MM.1S (cell line): ENCODE data around the gene ERICH4.

Source experiments
- DNase-seq: peaks from one replicate; pipeline ENCODE4 v3.0.0-alpha.2; 2015
- H2AFZ ChIP-seq: fragments of 300-600 bp; sonication (generic); 2 replicates; pipeline ENCODE4 v1.6.0; 2016; ENCODE audit warnings: antibody characterized with exemption, low read length
- H3F3A ChIP-seq: fragments of 300-600 bp; sonication (generic); 2 replicates; pipeline ENCODE4 v1.6.1; 2016; ENCODE audit warnings: mild to moderate bottlenecking, antibody characterized with exemption, low read length, moderate library complexity, mixed read lengths; ENCODE audit not compliant: insufficient read depth
- H3K27ac ChIP-seq: fragments of 300-600 bp; sonication (generic); 2 replicates; pipeline ENCODE4 v1.5.1; 2016; ENCODE audit warnings: mild to moderate bottlenecking, low read length
- H3K27me3 ChIP-seq: fragments of 300-600 bp; sonication (generic); replicated peaks from 2 replicates; pipeline ENCODE4 v1.6.0; 2016; ENCODE audit warnings: low read length; ENCODE audit not compliant: insufficient read depth
- H3K36me3 ChIP-seq: fragments of 300-600 bp; sonication (generic); replicated peaks from 2 replicates; pipeline ENCODE4 v1.6.1; 2016; ENCODE audit warnings: mild to moderate bottlenecking, low read length, mixed read lengths; ENCODE audit not compliant: insufficient read depth
- H3K4me1 ChIP-seq: fragments of 300-600 bp; sonication (generic); 2 replicates; pipeline ENCODE4 v1.6.1; 2016; ENCODE audit warnings: low read length, mixed read lengths
- H3K4me2 ChIP-seq: fragments of 300-600 bp; sonication (generic); 2 replicates; pipeline ENCODE4 v1.6.0; 2016; ENCODE audit warnings: low read depth, low read length
- H3K4me3 ChIP-seq: fragments of 300-600 bp; sonication (generic); 2 replicates; pipeline ENCODE4 v1.5.1; 2016; ENCODE audit warnings: low read length, mixed read lengths
- H3K79me2 ChIP-seq: fragments of 300-600 bp; sonication (generic); 2 replicates; pipeline ENCODE4 v1.6.1; 2016; ENCODE audit warnings: mixed run types, low read length, mixed read lengths
- H3K9ac ChIP-seq: fragments of 300-600 bp; sonication (generic); 2 replicates; pipeline ENCODE4 v1.6.1; 2016; ENCODE audit warnings: low read length, mixed read lengths
- H3K9me2 ChIP-seq: fragments of 300-600 bp; sonication (generic); replicated peaks from 2 replicates; pipeline ENCODE4 v1.6.1; 2016; ENCODE audit warnings: mild to moderate bottlenecking, low read length, mixed read lengths; ENCODE audit not compliant: insufficient read depth
- H3K9me3 ChIP-seq: fragments of 300-600 bp; sonication (generic); replicated peaks from 2 replicates; pipeline ENCODE4 v1.6.1; 2016; ENCODE audit warnings: mild to moderate bottlenecking, low read length, mixed read lengths; ENCODE audit not compliant: insufficient read depth
- H4K20me1 ChIP-seq: fragments of 300-600 bp; sonication (generic); 2 replicates; pipeline ENCODE4 v1.6.1; 2016; ENCODE audit warnings: mild to moderate bottlenecking, low read length, moderate library complexity, mixed read lengths; ENCODE audit not compliant: insufficient read depth
- EZH2 ChIP-seq: fragments of 300-600 bp; sonication (generic); optimal IDR thresholded peaks from 2 replicates; pipeline ENCODE3; 2017; ENCODE audit warnings: low read depth, mild to moderate bottlenecking, antibody characterized with exemption, low read length, mixed read lengths
- EZH2phosphoT487 ChIP-seq: fragments of 300-600 bp; sonication (generic); IDR thresholded peaks from 2 replicates; pipeline ENCODE4 v1.6.1; 2018; ENCODE audit warnings: antibody characterized with exemption, low read length
- TF ChIP-seq, protein P1 (sequence below): fragments of 300-600 bp; sonication (generic); IDR thresholded peaks from 2 replicates; pipeline ENCODE4 v1.5.1; 2016; ENCODE audit warnings: antibody characterized with exemption, low read length, mixed read lengths

The ERICH4 gene

DNA sequence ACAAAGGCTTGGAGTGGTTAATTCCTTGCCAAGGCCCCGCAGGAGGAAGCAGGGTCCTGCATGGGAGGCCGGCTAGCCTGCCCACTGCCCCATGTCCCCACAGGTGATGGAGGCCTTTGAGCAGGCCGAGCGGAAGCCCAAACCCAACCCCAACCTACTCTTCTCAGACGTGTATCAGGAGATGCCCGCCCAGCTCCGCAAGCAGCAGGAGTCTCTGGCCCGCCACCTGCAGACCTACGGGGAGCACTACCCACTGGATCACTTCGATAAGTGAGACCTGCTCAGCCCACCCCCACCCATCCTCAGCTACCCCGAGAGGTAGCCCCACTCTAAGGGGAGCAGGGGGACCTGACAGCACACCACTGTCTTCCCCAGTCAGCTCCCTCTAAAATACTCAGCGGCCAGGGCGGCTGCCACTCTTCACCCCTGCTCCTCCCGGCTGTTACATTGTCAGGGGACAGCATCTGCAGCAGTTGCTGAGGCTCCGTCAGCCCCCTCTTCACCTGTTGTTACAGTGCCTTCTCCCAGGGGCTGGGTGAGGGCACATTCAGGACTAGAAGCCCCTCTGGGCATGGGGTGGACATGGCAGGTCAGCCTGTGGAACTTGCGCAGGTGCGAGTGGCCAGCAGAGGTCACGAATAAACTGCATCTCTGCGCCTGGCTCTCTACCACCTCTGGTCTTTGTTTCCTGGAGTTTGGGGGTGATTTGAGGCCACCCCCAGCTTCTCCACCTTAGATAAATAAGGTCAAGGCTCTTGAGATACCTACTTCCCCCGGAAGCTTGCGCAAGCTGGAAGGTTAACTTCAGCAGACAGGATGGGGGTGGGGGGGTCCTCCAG is 18.4 kb upstream of the ERICH4 start:
- Histone ChIP-seq H3K27ac (no peak overlapping the region), H3K36me3 (no peaks in the 10 kb centered on the region), H3K4me1 (no peaks in the 10 kb centered on the region), H3K4me3 (no peak overlapping the region), H3K4me2 (no peak overlapping the region), H3K79me2 (no peaks in the 10 kb centered on the region), H2AFZ (no peak overlapping the region), H3K9me2 (no peaks in the 10 kb centered on the region), H3K9ac (no peak overlapping the region), H3F3A (no peaks in the 10 kb centered on the region), H3K9me3 (no peaks in the 10 kb centered on the region), H4K20me1 (no peaks in the 10 kb centered on the region), H3K27me3 (no peaks in the 10 kb centered on the region)
- DNase-seq, result no peak
- no peak for TF ChIP-seq EZH2phosphoT487
- TF ChIP-seq, protein P1, sequence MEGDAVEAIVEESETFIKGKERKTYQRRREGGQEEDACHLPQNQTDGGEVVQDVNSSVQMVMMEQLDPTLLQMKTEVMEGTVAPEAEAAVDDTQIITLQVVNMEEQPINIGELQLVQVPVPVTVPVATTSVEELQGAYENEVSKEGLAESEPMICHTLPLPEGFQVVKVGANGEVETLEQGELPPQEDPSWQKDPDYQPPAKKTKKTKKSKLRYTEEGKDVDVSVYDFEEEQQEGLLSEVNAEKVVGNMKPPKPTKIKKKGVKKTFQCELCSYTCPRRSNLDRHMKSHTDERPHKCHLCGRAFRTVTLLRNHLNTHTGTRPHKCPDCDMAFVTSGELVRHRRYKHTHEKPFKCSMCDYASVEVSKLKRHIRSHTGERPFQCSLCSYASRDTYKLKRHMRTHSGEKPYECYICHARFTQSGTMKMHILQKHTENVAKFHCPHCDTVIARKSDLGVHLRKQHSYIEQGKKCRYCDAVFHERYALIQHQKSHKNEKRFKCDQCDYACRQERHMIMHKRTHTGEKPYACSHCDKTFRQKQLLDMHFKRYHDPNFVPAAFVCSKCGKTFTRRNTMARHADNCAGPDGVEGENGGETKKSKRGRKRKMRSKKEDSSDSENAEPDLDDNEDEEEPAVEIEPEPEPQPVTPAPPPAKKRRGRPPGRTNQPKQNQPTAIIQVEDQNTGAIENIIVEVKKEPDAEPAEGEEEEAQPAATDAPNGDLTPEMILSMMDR, result no peak
- no peak for TF ChIP-seq EZH2

DNA sequence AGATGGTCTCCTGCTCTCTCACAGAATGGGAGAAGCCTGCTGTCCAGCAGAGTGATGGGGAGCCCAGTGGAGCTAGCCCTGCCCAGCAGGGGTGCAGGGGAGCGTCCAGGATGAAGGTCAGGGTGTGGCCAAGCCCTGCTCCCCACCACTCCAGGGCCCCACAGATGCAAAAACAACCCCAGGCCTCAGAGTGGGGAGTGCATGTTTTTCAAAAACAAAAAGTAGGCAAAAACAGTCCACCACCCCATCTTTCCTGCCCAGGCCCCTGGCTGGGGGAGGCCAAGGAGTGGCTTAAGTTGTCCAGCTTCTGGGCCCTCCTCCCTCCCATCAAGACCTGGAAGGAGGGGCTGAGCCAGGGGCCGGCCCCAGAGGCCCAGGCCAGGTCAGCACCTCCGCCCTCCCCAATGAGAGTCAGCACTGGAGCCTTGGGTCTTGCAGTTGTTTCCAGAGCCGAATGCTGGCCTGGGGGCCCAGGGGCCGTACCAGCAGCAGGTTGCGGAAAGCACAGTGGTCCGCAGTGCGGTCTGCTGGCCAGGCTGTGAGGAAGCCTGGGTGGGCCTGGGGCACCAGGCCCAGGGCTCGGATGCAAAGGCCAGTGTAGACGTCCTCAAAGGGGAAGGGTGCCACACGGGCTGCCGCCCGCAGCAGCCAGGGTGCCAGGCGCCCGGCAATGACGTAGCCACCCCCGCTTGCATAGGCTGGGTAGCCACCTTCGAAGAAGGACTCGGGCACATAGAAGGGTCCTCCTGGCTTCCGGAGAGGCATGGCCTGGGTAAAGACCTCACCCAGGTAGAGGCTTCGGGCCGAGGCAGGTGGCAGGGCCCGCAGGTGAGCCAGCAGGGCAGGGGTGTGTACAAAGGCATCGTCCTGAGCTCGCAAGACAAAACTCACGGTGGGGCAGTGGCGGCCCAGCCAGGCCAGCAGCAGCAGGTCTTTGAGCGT is 17.5 kb upstream of the ERICH4 start:
- H3K27me3 ChIP-seq, result no peaks in the 10 kb centered on the region
- no peak overlapping the region for H3K4me2 ChIP-seq

DNA sequence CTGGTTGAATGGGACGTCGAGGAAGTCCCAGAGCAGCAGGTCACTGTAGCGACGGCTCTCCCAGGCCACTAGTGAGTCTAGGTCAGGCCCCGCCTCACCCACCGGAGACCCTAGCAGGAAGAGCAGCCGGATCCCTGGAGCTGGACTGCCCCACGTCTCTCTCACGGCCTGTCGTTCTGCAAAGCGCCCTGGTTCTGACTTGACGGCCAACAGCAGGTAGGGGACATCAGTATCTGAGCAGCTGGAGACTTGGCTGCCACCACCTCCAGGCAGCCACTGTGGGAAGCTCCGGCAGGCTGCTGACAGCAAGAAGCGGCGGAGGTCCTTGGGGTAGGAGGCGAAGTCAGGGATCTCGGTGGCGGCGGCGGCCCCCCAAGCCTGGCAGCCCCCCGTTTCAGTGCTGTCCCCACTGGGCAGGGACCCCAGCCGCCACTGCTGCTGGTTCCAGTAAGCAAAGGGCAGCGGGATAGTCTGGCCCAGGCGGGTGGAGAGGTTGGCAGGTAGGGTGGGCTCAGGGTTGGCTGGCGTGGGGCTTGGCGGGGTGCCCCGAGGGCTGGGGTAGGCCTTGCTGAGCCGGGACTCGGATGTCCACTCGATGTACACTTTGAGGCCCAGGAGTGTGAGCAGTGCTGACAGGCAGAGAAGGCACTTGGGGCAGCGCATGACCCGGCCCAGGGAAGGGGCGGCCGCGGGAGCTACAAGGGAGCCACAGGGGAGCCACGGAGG is 16.7 kb upstream of the ERICH4 start:
- TF ChIP-seq EZH2 (no peak), EZH2phosphoT487 (no peak)
- TF ChIP-seq, protein P1, result no peak
- H3K9me2 ChIP-seq, result no peaks in the 10 kb centered on the region
- no peak overlapping the region for H3K4me3 ChIP-seq
- H3K27me3 ChIP-seq, result no peaks in the 10 kb centered on the region
- H3K79me2 ChIP-seq, result no peaks in the 10 kb centered on the region
- H3K27ac ChIP-seq, result no peak overlapping the region
- H3K4me2 ChIP-seq, result no peak overlapping the region
- no peak overlapping the region for H3K9ac ChIP-seq
- no peak overlapping the region for H2AFZ ChIP-seq
- no peaks in the 10 kb centered on the region for H4K20me1 ChIP-seq
- H3K4me1 ChIP-seq, result no peaks in the 10 kb centered on the region
- DNase-seq, result no peak
- no peaks in the 10 kb centered on the region for H3K36me3 ChIP-seq
- no peaks in the 10 kb centered on the region for H3K9me3 ChIP-seq
- H3F3A ChIP-seq, result no peaks in the 10 kb centered on the region

More for the DNA sequence above, 17.5 kb upstream of the ERICH4 start:
- Histone ChIP-seq H3K4me3 (no peak overlapping the region), H2AFZ (no peak overlapping the region), H3K27ac (no peak overlapping the region), H3K36me3 (no peaks in the 10 kb centered on the region), H3K9me2 (no peaks in the 10 kb centered on the region), H3K9me3 (no peaks in the 10 kb centered on the region), H3K4me1 (no peaks in the 10 kb centered on the region), H3K79me2 (no peaks in the 10 kb centered on the region), H3K9ac (no peak overlapping the region), H4K20me1 (no peaks in the 10 kb centered on the region), H3F3A (no peaks in the 10 kb centered on the region)
- TF ChIP-seq EZH2, result no peak
- TF ChIP-seq EZH2phosphoT487, result no peak
- TF ChIP-seq, protein P1, result no peak
- no peak for DNase-seq
